CD4-positive, alpha-beta T cell treated with Interleukin-4 for 1 hour (primary cell): ENCODE results near the gene NDUFS2.
"Not testable (repeated sequence)": the region's sequence is repeated elsewhere in the genome, so short reads cannot be mapped to it uniquely, and the experiment has no call there.

ENCODE experiments used
- DNase-seq, 2 donors: peaks; one replicate each; pipeline ENCODE4 v3.0.0-alpha.2; 2020 to 2022

Gene NDUFS2

DNA sequence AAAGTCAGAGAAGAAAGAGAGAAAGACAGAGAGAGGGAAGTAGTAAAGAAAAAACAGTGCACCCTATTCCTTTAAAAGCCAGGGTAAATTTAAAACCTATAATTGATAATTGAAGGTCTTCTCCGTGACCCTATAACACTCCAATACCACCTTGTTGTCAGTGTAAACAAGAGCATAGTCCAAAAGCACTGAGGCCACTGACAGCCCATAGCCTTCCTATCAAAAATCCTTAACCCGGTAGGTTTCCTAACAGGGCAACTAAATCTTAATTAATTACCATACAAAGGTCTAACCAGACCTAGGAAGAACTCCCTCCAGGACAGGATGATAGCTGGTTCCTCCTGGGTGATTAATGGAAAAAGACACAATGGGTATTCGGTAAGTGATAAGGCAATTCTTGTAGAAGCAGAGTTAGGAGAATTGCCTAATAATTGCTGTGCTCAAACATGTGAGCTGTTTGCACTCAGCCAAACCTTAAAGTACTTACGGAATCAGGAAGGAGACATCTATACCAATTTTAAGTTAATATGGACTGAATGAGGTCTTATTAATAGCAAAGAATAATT is 53.9 kb downstream of the NDUFS2 start:
- DNase-seq: not testable (repeated sequence)

DNA sequence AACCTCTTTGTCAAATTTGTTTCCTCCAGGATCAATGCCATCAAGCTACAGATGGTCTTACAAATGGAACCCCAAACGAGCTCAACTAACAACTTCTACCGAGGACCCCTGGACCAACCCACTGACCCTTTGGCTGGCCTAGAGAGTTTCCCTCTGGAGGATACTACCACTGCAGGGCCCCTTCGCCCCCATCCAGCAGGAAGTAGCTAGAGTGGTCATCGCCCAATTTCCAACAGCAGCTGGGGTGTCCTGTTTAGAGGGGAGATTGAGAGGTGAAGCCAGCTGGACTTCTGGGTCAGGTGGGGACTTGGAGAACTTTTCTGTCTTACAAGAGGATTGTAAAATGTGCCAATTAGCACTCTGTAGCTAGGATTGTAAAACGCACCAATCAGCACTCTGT is 54.9 kb downstream of the NDUFS2 start:
- DNase-seq: not testable (repeated sequence)

DNA sequence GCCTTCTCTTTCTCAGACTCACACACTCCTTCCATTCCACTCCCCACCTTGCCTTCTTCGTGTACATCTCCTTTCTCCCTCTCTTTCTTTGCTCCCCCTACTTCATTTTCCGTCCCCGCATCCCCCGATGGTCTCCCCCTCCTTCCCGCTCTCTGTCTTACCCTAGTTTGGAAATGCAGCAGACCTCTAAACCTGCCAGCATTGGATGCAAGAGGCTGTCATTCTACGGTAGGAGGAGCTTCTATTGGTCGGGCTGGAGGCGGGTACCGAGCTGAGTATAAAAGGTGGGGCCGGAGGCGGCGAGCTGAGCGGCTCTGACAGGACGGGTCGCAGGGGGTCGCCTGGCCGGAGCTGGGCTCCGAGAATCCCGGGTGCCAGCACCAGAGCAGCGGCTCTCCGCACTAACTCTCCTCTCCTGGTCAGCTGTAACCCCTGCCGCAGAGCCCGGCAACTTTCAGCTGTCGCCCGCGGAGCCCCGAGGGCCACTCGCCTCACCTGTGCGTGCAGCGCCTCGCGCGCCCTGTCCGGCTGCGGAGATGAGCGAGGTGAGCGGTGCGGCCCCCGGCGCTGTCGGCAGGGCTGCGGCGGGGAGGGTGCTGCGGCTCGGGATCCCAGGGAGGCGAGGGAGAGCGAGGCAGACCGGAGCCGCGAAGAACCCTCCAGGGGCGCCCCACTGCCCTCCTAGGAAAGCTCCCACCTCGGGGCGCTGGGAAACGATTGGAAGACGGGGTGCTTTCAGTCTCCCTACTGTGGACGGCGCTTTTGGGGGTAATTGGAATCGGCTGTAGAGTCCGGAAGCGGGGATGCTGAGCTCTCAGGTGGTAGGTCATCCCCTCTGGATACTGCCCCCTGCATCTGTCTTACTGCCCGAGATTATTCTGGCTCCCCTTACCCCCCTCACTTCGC is 56.5 kb downstream of the NDUFS2 start, which contains the start of gene PCP4L1:
Gene PCP4L1, plus strand, starts transcription at position 307 of the 906 bp plus-strand sequence. Its CDS starts 230 bp downstream, at position 537.
- peak; percentile 17 to 37 for DNase-seq

DNA sequence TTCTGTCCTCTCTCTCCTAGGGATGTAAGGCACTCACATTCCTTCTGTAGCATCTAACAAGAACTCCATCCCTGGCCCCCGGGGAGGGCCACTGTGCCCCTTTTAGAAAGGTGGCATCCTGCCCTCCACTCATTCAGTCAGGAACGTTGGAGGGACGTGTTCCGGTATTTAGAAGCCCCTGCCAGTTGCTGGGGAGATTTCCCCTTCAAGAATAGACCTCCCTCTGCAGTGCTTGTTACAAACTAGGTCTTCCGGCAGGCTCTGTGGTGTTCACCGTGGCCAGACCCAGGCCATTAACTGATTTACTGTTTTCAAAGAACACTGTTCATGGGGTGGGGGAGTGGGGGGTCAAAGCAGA is 57.2 kb downstream of the NDUFS2 start:
- DNase-seq: no peak

DNA sequence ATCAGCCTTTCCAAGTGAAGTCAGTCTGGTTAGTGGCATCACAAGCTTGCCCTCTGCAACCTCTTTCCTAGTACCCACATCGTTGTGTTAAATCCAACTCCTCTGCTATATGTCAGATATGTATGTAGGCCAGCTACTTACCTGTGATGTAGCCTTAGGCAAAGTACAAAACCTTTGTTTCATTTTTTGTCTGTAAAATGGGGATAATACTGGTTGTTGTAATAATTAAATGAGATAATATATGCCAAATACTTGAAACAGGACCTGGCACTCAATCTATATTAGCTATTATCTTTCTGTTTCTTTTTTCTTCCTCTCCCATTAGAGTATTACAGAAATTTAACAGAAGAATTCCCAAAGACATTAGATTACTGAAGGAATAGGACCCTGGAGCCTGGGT is 57.6 kb downstream of the NDUFS2 start:
- DNase-seq: no peak

DNA sequence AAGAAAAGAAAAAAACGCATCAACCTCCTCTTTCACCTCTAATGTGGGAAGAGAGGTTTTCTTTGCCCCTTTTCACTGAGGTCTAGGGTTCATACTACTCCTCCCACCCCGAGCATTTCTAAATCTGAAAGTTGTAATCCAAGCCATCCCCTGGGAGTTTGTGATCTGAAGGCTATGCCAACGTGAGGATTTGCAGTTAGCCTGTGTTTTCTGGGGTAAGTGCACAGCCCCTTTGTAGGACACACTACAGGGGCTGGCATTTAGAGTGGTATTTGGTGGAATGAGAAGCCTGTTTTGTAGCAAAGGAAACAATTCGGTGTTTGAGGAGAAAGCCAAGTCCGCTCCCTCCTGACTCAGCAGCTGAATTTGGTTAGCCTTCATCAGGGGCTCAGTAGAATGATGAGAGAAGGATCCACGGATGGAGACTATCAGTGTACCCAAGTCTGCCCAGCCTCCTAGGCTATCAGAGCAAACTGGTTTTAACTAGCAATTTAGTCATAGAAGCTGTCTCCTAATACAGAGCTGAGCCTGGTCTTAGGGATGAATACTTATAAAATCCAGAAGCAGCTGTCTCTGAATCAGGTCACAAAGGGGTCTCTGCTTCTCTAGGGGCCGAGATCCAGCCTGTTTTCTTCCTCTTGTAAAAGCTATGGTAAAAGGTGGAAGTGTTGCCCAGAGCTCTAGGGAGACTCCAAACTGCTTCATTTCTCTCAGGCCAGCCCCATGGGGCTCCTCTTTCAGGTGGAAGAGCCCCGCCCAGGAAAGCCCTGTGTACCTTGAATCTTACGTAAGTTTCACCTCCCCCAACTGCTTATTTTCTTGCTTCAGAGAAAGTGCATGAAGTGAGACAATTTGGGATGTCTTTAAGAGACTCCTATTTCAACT is 58.5 kb downstream of the NDUFS2 start:
- no peak for DNase-seq

DNA sequence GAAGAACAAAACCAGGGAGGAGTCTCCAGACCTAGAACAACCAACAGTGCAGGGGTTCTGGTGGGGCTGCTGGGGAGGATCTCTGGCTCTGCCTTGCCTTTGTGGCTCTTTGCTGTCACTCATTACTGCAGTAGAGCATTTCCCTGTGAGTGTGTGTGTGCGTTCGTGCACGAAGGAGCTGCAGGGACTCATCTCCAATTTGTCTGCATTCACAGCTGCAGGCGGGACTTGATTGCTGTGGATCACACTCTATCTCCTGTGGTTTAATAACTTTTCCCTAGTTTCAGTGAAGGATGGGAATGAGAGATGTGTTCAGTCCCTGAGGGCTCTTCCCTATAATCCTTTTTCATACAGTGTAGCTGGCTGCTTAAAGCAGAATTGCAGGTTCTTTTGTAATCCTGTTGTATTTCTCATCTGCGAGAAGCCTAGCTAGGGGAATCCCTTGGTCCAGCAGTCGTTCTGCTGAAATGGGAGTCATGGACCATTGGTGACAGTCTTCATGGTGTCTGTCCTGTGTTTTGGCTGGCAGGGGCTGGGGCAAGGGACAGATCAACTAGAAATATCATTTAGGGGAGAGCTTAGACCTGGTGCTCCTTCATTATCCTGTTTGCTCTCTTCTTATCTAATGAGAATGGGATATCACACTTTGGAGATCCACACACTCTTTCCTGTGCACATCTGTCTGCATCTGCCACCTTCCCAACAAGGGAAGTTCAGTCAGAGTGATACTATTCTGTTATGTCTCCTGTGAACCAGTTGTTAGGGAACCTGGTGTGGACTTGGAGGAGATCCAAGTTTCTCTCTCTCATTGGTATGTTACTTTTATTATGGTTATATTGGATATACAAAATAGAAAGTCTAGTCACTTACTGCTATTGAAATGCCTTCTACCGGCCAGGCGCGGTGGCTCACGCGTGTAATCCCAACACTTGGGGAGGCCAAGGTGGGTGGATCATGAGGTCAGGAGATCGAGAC is 59.4 kb downstream of the NDUFS2 start:
- DNase-seq: no peak
